T-cell (primary cell): ENCODE data around the gene DIP2C. TPM values are rescaled to one million over a fixed set of nuclear protein-coding genes. Genes with fewer than 3 reads are reported as not detected.

Experiments
- ATAC-seq, 4 experiments: fragments of 200-7000 bp in 3 of 4; fragments of 150-1000 bp in 1 of 4; cut with Tn5 transposase; replicated peaks in 1 of 4; 1 replicate in 3 of 4; 2 replicates in 1 of 4; pipeline ENCODE4 v1.10.0; 2021; ENCODE audit warnings: moderate library complexity in 3 of 4, mild to moderate bottlenecking in 2 of 4, moderate number of reproducible peaks in 1 of 4
- CTCF ChIA-PET, 2 donors: fragments of 300-600 bp; sonication (Branson Sonifier 250); formaldehyde crosslinking; loops; one replicate each; lab custom pipeline; 2022; ENCODE audit warnings: antibody characterized with exemption in 2 of 2; lab: Charles Lee
- POLR2A ChIA-PET, 2 donors: fragments of 300-600 bp; sonication (Branson Sonifier 250); formaldehyde crosslinking; loops; one replicate each; lab custom pipeline; 2022; ENCODE audit warnings: antibody characterized with exemption in 2 of 2; lab: Charles Lee
- DNase-seq, 35 experiments: peaks; one replicate each; pipeline versions ENCODE4 v3.0.0 to v3.0.0-alpha.2; 2013 to 2023
- H3K27ac ChIP-seq: one replicate; pipeline ENCODE4 v1.5.1; 2013; ENCODE audit warnings: low read length
- H3K27me3 ChIP-seq, 2 experiments: replicated peaks in 1 of 2; 1 replicate in 1 of 2; 2 replicates in 1 of 2; pipeline versions ENCODE4 v1.6.1 to v1.7.0; 2013; ENCODE audit warnings: low read length in 1 of 2, mixed read lengths in 1 of 2; ENCODE audit not compliant: control insufficient read depth in 2 of 2, insufficient read depth in 2 of 2; ENCODE audit errors: extremely low read depth in 1 of 2
- H3K36me3 ChIP-seq, 2 donors: 1 replicate in 1 of 2; 2 replicates in 1 of 2; pipeline versions ENCODE4 v1.6.1 to v1.7.0; 2013; ENCODE audit warnings: low read length in 1 of 2; ENCODE audit not compliant: control insufficient read depth in 2 of 2, insufficient read depth in 1 of 2; ENCODE audit errors: extremely low read depth in 1 of 2
- H3K4me1 ChIP-seq, 2 experiments: 1 replicate in 1 of 2; 2 replicates in 1 of 2; pipeline versions ENCODE4 v1.6.1 to v1.7.0; 2013; ENCODE audit warnings: low read length in 2 of 2, mixed read lengths in 1 of 2; ENCODE audit not compliant: insufficient read depth in 2 of 2, control insufficient read depth in 1 of 2; ENCODE audit errors: extremely low read depth in 1 of 2
- H3K4me3 ChIP-seq, 2 donors: 1 replicate in 1 of 2; 2 replicates in 1 of 2; pipeline versions ENCODE4 v1.5.1 to v1.7.0; 2013; ENCODE audit warnings: mild to moderate bottlenecking in 2 of 2, low read length in 1 of 2, moderate library complexity in 1 of 2; ENCODE audit not compliant: control insufficient read depth in 1 of 2; ENCODE audit errors: extremely low read depth in 1 of 2
- H3K9me3 ChIP-seq: 2 replicates; pipeline ENCODE4 v1.7.0; 2013
- H3K27ac Mint-ChIP-seq, 2 donors: one replicate each; pipeline ENCODE4 v1.8.0; 2020 to 2021; ENCODE audit warnings: mild to moderate bottlenecking in 2 of 2, mixed read lengths in 2 of 2
- H3K27me3 Mint-ChIP-seq, 2 donors: one replicate each; pipeline ENCODE4 v1.8.0; 2021 to 2022; ENCODE audit warnings: mixed read lengths in 2 of 2
- H3K36me3 Mint-ChIP-seq: one replicate; pipeline ENCODE4 v1.8.0; 2021; ENCODE audit warnings: mixed read lengths
- H3K4me1 Mint-ChIP-seq, 3 donors: one replicate each; pipeline ENCODE4 v1.8.0; 2020 to 2022; ENCODE audit warnings: mixed read lengths in 3 of 3, mild to moderate bottlenecking in 1 of 3
- H3K4me3 Mint-ChIP-seq, 3 donors: one replicate each; pipeline ENCODE4 v1.8.0; 2020 to 2022; ENCODE audit warnings: mild to moderate bottlenecking in 3 of 3, mixed read lengths in 3 of 3, moderate library complexity in 3 of 3
- H3K9me3 Mint-ChIP-seq, 3 donors: one replicate each; pipeline ENCODE4 v1.8.0; 2020 to 2022; ENCODE audit warnings: mixed read lengths in 3 of 3
- WGBS: methylation state at CpG from one replicate; pipeline ENCODE4 v1.1.5; 2013; ENCODE audit warnings: missing lambda C conversion rate; ENCODE audit not compliant: insufficient coverage; 5-methylcytosine and 5-hydroxymethylcytosine counted together
- total RNA-seq, 35 experiments: library from RNA in 6 of 35; stranded (reverse) in 6 of 35; fragments of 120-200 nt in 1 of 35; gene quantifications; one replicate each; pipeline versions ENCODE4 v1.2.1 to v1.2.4 and lab custom pipeline; 2013 to 2026

The DIP2C gene
- total RNA-seq, 5 donors from 2014 or later (not counting 1 experiment from before 2014, with no cell fraction given): 2.7 to 7.4 (median 4.5) TPM

GRCh38 chr10:484441-484924 lies 205.0 kb downstream of the DIP2C start:
- DNase-seq: peak in 20 of 35 experiments; percentile 6 to 55 (median 16)
- H3K36me3 Mint-ChIP-seq: no peaks in the 10 kb centered on the region
- H3K4me3 ChIP-seq: peak overlapping the region; percentile 56 to 62
- no peaks in the 10 kb centered on the region for H3K27me3 Mint-ChIP-seq
- H3K4me3 Mint-ChIP-seq: peak overlapping the region; percentile 57 to 85 (median 79)
- peaks cover 0 to 3% of the 10 kb centered on the region in 2 experiments for H3K27me3 ChIP-seq
- H3K4me1 Mint-ChIP-seq: peaks cover 0 to 37% (median 33%) of the 10 kb centered on the region in 3 donors
- CTCF ChIA-PET: no interaction called here
- 56% methylated on average over 23 of the region's 24 CpGs for WGBS
- no peaks in the 10 kb centered on the region for H3K9me3 ChIP-seq
- peak overlapping the region; percentile 86 for H3K27ac ChIP-seq
- no peaks in the 10 kb centered on the region for H3K36me3 ChIP-seq
- H3K9me3 Mint-ChIP-seq: no peaks in the 10 kb centered on the region
- H3K4me1 ChIP-seq: peaks cover 2 to 22% of the 10 kb centered on the region in 2 experiments
- peak; percentile 40 to 59 (median 56) for ATAC-seq
- H3K27ac Mint-ChIP-seq: peak overlapping the region; percentile 94 to 96
- POLR2A ChIA-PET: no interaction called here

GRCh38 chr10:483261-483660 lies 206.2 kb downstream of the DIP2C start:
- ATAC-seq (no peak), DNase-seq (peak in 3 of 35 experiments; percentile 1 to 12 (median 10))
- ChIA-PET POLR2A (no interaction called here), CTCF (no interaction called here)
- Histone ChIP-seq H3K27ac (no peak overlapping the region), H3K36me3 (no peaks in the 10 kb centered on the region), H3K27me3 (peaks cover 0 to 3% of the 10 kb centered on the region in 2 experiments), H3K4me1 (peaks cover 2 to 22% of the 10 kb centered on the region in 2 experiments), H3K4me3 (no peak overlapping the region), H3K9me3 (no peaks in the 10 kb centered on the region)
- Mint-ChIP-seq H3K4me1 (peaks cover 6 to 37% (median 37%) of the 10 kb centered on the region in 3 donors), H3K27ac (peak overlapping the region in 1 of 2 donors; percentile 17), H3K36me3 (no peaks in the 10 kb centered on the region), H3K27me3 (no peaks in the 10 kb centered on the region), H3K9me3 (no peaks in the 10 kb centered on the region), H3K4me3 (no peak overlapping the region)
- WGBS: 90% methylated on average over 17 of the region's 19 CpGs

- WGBS: 95% methylated on average over 6 of the region's 10 CpGs
- Mint-ChIP-seq H3K9me3 (no peaks in the 10 kb centered on the region), H3K27ac (peak overlapping the region in 1 of 2 donors; percentile 1), H3K36me3 (no peaks in the 10 kb centered on the region), H3K4me3 (no peak overlapping the region), H3K27me3 (no peaks in the 10 kb centered on the region), H3K4me1 (peaks cover 7 to 37% (median 37%) of the 10 kb centered on the region in 3 donors)
- Histone ChIP-seq H3K4me1 (peaks cover 2 to 22% of the 10 kb centered on the region in 2 experiments), H3K27ac (no peak overlapping the region), H3K27me3 (no peaks in the 10 kb centered on the region), H3K36me3 (no peaks in the 10 kb centered on the region), H3K9me3 (no peaks in the 10 kb centered on the region), H3K4me3 (no peak overlapping the region)
- ChIA-PET CTCF (no interaction called here), POLR2A (no interaction called here)
- ATAC-seq: no peak
- peak in 1 of 35 experiments; percentile 3 for DNase-seq
Measured at GRCh38 chr10:482848-483247, 206.6 kb downstream of the DIP2C start.

- no peak for ATAC-seq
- no peaks in the 10 kb centered on the region for H3K27me3 ChIP-seq
- Mint-ChIP-seq H3K27me3 (no peaks in the 10 kb centered on the region), H3K36me3 (peaks cover under 1% of the 10 kb centered on the region), H3K27ac (no peak overlapping the region), H3K4me3 (no peak overlapping the region), H3K9me3 (peaks cover 0 to 1% (median under 1%) of the 10 kb centered on the region in 3 donors), H3K4me1 (peaks cover 15 to 41% (median 36%) of the 10 kb centered on the region in 3 donors)
- no peak overlapping the region for H3K4me3 ChIP-seq
- no peak overlapping the region for H3K27ac ChIP-seq
- no peaks in the 10 kb centered on the region for H3K9me3 ChIP-seq
- ChIA-PET POLR2A (no interaction called here), CTCF (no interaction called here)
- peaks cover 2 to 22% of the 10 kb centered on the region in 2 experiments for H3K4me1 ChIP-seq
- no peaks in the 10 kb centered on the region for H3K36me3 ChIP-seq
- 98% methylated on average over 14 of the region's 16 CpGs for WGBS
- DNase-seq: peak in 2 of 35 experiments; percentile 3 to 9
Measured at GRCh38 chr10:482051-482501, 207.4 kb downstream of the DIP2C start.

GRCh38 chr10:481628-482027 lies 207.8 kb downstream of the DIP2C start:
- DNase-seq (peak in 2 of 35 experiments; percentile 4 to 9), ATAC-seq (no peak)
- POLR2A ChIA-PET: no interaction called here
- H3K27me3 ChIP-seq: no peaks in the 10 kb centered on the region
- H3K4me3 ChIP-seq: no peak overlapping the region
- peaks cover 19 to 43% (median 36%) of the 10 kb centered on the region in 3 donors for H3K4me1 Mint-ChIP-seq
- peaks cover 2 to 20% of the 10 kb centered on the region in 2 experiments for H3K4me1 ChIP-seq
- no peaks in the 10 kb centered on the region for H3K36me3 ChIP-seq
- WGBS: 92% methylated on average over 5 of the region's 15 CpGs
- CTCF ChIA-PET: no interaction called here
- no peaks in the 10 kb centered on the region for H3K27me3 Mint-ChIP-seq
- H3K4me3 Mint-ChIP-seq: no peak overlapping the region
- no peak overlapping the region for H3K27ac ChIP-seq
- H3K27ac Mint-ChIP-seq: no peak overlapping the region
- peaks cover 0 to 5% (median 4%) of the 10 kb centered on the region in 3 donors for H3K9me3 Mint-ChIP-seq
- H3K9me3 ChIP-seq: no peaks in the 10 kb centered on the region
- peaks cover 4% of the 10 kb centered on the region for H3K36me3 Mint-ChIP-seq

- no peak for ATAC-seq
- H3K27ac Mint-ChIP-seq: no peak overlapping the region
- peaks cover 20 to 40% (median 30%) of the 10 kb centered on the region in 3 donors for H3K4me1 Mint-ChIP-seq
Measured at GRCh38 chr10:480928-481552, 208.4 kb downstream of the DIP2C start.

More at GRCh38 chr10:480928-481552, 208.4 kb downstream of the DIP2C start:
- Mint-ChIP-seq H3K36me3 (peaks cover 4% of the 10 kb centered on the region), H3K9me3 (peaks cover 0 to 5% (median 4%) of the 10 kb centered on the region in 3 donors), H3K4me3 (no peak overlapping the region), H3K27me3 (no peaks in the 10 kb centered on the region)
- DNase-seq: peak in 1 of 35 experiments; percentile 10
- Histone ChIP-seq H3K9me3 (no peaks in the 10 kb centered on the region), H3K36me3 (no peaks in the 10 kb centered on the region), H3K4me1 (peaks cover 0 to 20% of the 10 kb centered on the region in 2 experiments), H3K4me3 (no peak overlapping the region), H3K27ac (no peak overlapping the region), H3K27me3 (no peaks in the 10 kb centered on the region)
- ChIA-PET CTCF (no interaction called here), POLR2A (no interaction called here)
- WGBS: 91% methylated on average over 17 of the region's 17 CpGs
